ENCODE results near the gene CHCHD10.

Gene CHCHD10

GRCh38 chr22:23793326-23793725 lies 25.6 kb upstream of the CHCHD10 start:
- Histone ChIP-seq H3K4me1 (no peaks in the 10 kb centered on the region), H3K79me2 (peaks cover 14% of the 10 kb centered on the region), H3K27ac (no peak overlapping the region), H3K27me3 (ENCODE audit: control insufficient read depth, insufficient read depth, low read length) (no peaks in the 10 kb centered on the region), H2AFZ (no peak overlapping the region), H3K4me2 (ENCODE audit: low read length) (no peak overlapping the region), H3K36me3 (ENCODE audit: control insufficient read depth, insufficient read depth, low read length) (no peaks in the 10 kb centered on the region), H3K9me3 (ENCODE audit: control insufficient read depth, low read length) (no peaks in the 10 kb centered on the region), H3K9ac (no peak overlapping the region), H3K4me3 (ENCODE audit: low read depth, low read length) (no peak overlapping the region)
- no peak for TF ChIP-seq CTCF (IDR thresholded peaks at IDR 0.05)

DNA sequence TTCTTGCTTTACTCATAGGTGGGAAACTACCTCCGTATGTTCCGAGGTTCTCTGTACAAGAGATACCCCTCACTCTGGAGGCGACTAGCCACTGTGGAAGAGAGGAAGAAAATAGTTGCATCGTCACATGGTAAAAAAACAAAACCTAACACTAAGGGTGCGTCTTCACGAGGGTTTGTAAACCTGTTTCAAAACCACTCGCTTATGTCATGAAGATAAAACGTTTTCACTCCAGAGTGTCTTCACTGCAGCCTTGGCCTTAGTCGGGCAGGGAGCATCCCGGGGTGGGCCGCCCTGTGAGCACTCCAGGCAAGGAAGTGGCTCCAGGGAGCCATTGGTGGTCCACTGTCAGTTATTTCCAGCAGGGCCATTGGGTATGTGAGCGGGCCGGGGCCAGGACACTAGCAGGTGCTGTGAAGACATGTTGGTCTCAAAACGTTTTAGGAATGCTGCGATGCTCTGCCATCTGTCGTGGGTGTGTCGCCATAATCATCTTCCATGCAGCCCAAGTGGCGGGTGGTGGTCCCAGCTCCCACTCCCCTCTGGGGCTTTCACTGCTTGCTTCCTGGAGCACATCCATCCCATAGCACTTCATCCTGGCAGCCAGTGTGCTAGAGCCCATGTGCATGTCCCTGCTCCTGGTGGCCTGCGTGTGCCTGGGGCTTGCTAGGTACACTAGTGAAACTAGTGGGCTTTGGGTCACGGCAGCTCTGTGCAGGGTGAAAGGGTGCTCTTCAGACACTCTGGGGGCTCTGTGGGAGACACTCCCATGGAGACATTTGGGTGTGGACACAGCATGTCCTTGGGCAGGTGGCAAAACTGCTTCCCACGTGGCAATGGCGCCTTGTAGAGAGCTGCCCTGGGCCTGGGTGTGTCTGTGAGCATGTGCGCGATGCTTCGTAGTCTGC lies 24.2 kb upstream of the CHCHD10 start:
- no peak overlapping the region for H3K4me2 ChIP-seq (ENCODE audit: low read length)
- H3K4me3 ChIP-seq (ENCODE audit: low read depth, low read length): no peak overlapping the region
- H3K27me3 ChIP-seq (ENCODE audit: control insufficient read depth, insufficient read depth, low read length): no peaks in the 10 kb centered on the region
- no peak overlapping the region for H3K27ac ChIP-seq
- peaks cover 15% of the 10 kb centered on the region for H3K79me2 ChIP-seq
- no peak overlapping the region for H3K9ac ChIP-seq
- peaks cover 3% of the 10 kb centered on the region for H3K4me1 ChIP-seq
- H3K36me3 ChIP-seq (ENCODE audit: control insufficient read depth, insufficient read depth, low read length): no peaks in the 10 kb centered on the region
- no peaks in the 10 kb centered on the region for H3K9me3 ChIP-seq (ENCODE audit: control insufficient read depth, low read length)
- no peak for TF ChIP-seq CTCF (IDR thresholded peaks at IDR 0.05)
- no peak overlapping the region for H2AFZ ChIP-seq

DNA sequence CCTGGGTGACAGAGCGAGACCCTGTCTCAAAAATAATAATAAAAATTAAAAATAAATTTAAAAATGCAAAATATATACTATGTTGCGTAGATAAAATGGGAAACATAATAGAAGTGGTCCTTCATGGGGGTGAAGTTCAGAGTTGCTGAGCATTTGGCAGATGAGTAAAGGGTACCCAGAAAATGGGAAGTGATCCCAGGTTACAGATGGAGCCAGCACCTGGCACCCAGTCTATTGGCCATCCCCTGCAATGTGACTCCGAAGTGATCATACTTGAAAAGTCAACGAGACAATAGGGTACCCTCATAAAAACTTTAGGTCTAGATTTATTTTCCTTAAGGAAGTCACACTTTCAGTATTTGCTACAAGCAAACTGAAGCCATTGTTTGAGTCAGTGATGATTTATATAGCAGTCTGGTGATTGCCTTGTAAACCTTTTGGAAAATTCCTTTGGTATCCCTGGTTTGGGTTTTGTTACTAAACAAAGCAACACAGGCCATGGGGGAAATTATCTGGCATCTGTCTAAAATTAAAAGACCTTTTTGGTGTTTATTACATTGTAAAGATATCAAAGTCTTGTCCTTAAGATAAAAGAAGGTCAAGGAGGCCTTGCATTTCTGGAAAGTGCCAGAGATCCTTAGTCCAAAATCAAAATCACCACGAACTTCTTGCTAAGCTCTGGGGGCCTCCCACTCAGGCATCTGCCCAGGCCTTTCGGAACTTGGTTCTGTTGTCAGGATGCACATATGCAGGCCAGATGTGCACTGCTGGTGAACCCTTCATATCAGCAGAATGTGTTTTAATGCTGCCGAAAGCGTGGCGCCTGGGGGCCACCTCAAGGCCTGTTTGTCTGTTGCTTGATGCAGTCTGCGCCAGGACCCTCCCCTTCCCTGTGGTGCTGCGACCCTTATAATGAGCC lies 23.3 kb upstream of the CHCHD10 start:
- Histone ChIP-seq H3K4me2 (ENCODE audit: low read length) (no peak overlapping the region), H3K4me3 (ENCODE audit: low read depth, low read length) (no peak overlapping the region), H3K36me3 (ENCODE audit: control insufficient read depth, insufficient read depth, low read length) (no peaks in the 10 kb centered on the region), H3K79me2 (peaks cover 15% of the 10 kb centered on the region), H3K4me1 (peaks cover 3% of the 10 kb centered on the region), H3K9ac (no peak overlapping the region), H3K9me3 (ENCODE audit: control insufficient read depth, low read length) (no peaks in the 10 kb centered on the region), H3K27ac (no peak overlapping the region), H3K27me3 (ENCODE audit: control insufficient read depth, insufficient read depth, low read length) (no peaks in the 10 kb centered on the region), H2AFZ (no peak overlapping the region)
- no peak for TF ChIP-seq CTCF (IDR thresholded peaks at IDR 0.05)

- Histone ChIP-seq H3K9ac (no peak overlapping the region), H3K9me3 (ENCODE audit: control insufficient read depth, low read length) (no peaks in the 10 kb centered on the region), H2AFZ (no peak overlapping the region), H3K4me2 (ENCODE audit: low read length) (no peak overlapping the region), H3K4me3 (ENCODE audit: low read depth, low read length) (no peak overlapping the region), H3K27ac (no peak overlapping the region), H3K27me3 (ENCODE audit: control insufficient read depth, insufficient read depth, low read length) (no peaks in the 10 kb centered on the region), H3K79me2 (peaks cover 15% of the 10 kb centered on the region), H3K4me1 (peaks cover 3% of the 10 kb centered on the region), H3K36me3 (ENCODE audit: control insufficient read depth, insufficient read depth, low read length) (no peaks in the 10 kb centered on the region)
- no peak for TF ChIP-seq CTCF (IDR thresholded peaks at IDR 0.05)
Observed at GRCh38 chr22:23789638-23790037, 21.9 kb upstream of the CHCHD10 start.

Data from parathyroid adenoma (tissue), 2 donors.